Cardiac muscle cell (in vitro differentiated cells and primary cell): ENCODE results near the gene BAZ1A. TPM values are rescaled to one million over a fixed set of nuclear protein-coding genes. Genes with fewer than 3 reads are reported as not detected.

Experiments used
- DNase-seq, 2 donors: peaks; one replicate each; pipeline versions ENCODE4 v3.0.0 to v3.0.0-alpha.2; 2010 to 2017; ENCODE audit warnings: low read depth in 1 of 2, low spot score in 1 of 2
- H3K27ac ChIP-seq: fragments of 200-600 bp; sonication (generic); 2 replicates; pipeline ENCODE4 v1.5.1; 2016
- H3K27me3 ChIP-seq: fragments of 200-600 bp; sonication (generic); 2 replicates; pipeline ENCODE4 v1.6.0; 2016; ENCODE audit warnings: control low read depth
- H3K36me3 ChIP-seq: fragments of 200-600 bp; sonication (generic); 2 replicates; pipeline ENCODE4 v1.5.1; 2016; ENCODE audit warnings: control low read depth
- H3K4me1 ChIP-seq: fragments of 200-600 bp; sonication (generic); 2 replicates; pipeline ENCODE4 v1.8.1; 2017; ENCODE audit warnings: low read depth, mild to moderate bottlenecking, mixed run types
- H3K4me3 ChIP-seq: fragments of 200-600 bp; sonication (generic); 2 replicates; pipeline ENCODE4 v1.5.1; 2016; ENCODE audit warnings: mild to moderate bottlenecking
- H3K9me3 ChIP-seq: fragments of 200-600 bp; sonication (generic); 2 replicates; pipeline ENCODE4 v1.5.1; 2017; ENCODE audit warnings: low read depth, mild to moderate bottlenecking, control low read depth
- polyA plus RNA-seq: library from polyadenylated mRNA; unstranded; fragments of >200 nt; fragmentation: Nextera tagmentation; extraction: Ambion mirVana; gene quantifications from 2 replicates; pipeline ENCODE4 v1.2.1, GENCODE V29; 2016
- total RNA-seq: library from RNA; depleted of rRNA; stranded (reverse); fragments of >200 nt; gene quantifications from 2 replicates; pipeline ENCODE4 v1.2.3, GENCODE V29; 2016
- TF ChIP-seq, protein P1 (sequence below): IDR thresholded peaks from 2 replicates; pipeline ENCODE4 v1.5.1; 2012; ENCODE audit warnings: low read depth, mild to moderate bottlenecking, low read length

BAZ1A gene
- total and polyA plus RNA-seq, 2 experiments from 2014 or later: 7.2 to 11.1 TPM

DNA sequence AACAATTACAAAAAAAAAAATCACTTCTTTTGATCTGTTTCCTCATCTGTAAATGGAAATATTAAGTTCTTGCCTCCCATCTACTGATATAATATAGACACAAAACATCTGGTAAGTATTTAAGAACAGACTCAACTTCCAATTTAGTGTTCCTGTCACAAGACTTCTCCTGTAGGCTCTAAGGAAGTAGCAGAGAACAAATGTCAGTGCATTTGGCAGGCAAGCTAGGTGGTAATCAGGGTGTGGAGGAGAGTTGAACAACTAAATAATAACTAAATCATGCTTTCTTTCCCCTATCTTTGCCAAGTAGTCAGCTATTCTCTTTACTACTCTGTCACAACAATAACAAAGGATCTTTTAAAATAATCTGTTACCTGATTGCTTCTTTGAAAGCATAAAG lies 22.1 kb downstream of the BAZ1A start:
- peak in 1 of 2 donors; percentile 43 for DNase-seq
- H3K27ac ChIP-seq: no peak overlapping the region
- H3K36me3 ChIP-seq: peaks cover 5% of the 10 kb centered on the region
- no peaks in the 10 kb centered on the region for H3K9me3 ChIP-seq
- H3K27me3 ChIP-seq: no peaks in the 10 kb centered on the region
- no peak overlapping the region for H3K4me3 ChIP-seq
- H3K4me1 ChIP-seq: no peaks in the 10 kb centered on the region
- TF ChIP-seq, protein P1, sequence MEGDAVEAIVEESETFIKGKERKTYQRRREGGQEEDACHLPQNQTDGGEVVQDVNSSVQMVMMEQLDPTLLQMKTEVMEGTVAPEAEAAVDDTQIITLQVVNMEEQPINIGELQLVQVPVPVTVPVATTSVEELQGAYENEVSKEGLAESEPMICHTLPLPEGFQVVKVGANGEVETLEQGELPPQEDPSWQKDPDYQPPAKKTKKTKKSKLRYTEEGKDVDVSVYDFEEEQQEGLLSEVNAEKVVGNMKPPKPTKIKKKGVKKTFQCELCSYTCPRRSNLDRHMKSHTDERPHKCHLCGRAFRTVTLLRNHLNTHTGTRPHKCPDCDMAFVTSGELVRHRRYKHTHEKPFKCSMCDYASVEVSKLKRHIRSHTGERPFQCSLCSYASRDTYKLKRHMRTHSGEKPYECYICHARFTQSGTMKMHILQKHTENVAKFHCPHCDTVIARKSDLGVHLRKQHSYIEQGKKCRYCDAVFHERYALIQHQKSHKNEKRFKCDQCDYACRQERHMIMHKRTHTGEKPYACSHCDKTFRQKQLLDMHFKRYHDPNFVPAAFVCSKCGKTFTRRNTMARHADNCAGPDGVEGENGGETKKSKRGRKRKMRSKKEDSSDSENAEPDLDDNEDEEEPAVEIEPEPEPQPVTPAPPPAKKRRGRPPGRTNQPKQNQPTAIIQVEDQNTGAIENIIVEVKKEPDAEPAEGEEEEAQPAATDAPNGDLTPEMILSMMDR: no peak

DNA sequence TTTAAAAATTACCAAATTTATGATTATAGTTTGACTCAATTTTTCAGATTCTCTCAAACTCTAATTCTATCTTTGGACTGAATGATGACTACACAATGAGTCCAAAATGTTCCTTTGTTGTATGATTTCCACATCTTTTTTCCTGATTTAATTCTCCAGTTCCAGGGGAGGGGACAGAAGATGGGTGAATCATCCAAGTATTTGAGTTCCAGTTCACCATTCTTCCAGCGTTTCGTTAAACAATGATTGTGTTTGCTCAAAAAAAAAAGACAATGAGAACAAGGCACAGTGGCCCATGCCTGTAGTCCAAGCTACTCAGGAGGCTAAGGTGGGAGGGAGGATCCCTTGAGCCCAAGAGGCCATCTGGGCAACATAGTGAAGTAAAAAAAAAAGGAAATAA lies 23.8 kb downstream of the BAZ1A start:
- Histone ChIP-seq H3K27me3 (no peaks in the 10 kb centered on the region), H3K4me1 (no peaks in the 10 kb centered on the region), H3K36me3 (peaks cover 5% of the 10 kb centered on the region), H3K4me3 (no peak overlapping the region), H3K9me3 (no peaks in the 10 kb centered on the region), H3K27ac (no peak overlapping the region)
- peak in 1 of 2 donors; percentile 79 for DNase-seq
- TF ChIP-seq, protein P1: no peak

DNA sequence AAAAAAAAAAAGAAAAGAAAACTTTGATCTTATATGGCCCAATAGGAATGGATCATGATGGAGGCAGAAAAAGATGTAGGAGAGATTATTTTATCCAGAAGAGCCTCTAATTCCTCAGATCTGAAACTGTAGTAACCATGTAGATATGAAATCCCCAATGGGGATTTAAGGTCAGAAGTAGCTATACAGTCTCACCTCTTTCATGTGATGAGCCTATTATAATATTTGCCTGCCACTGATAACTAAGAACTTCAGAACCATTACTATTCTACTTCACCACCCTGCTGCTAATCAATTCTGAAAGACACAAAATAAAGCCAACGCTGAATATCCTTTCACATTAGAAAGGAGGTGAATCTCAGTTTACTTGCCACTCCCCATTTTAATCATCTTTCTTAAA lies 29.3 kb downstream of the BAZ1A start:
- TF ChIP-seq, protein P1: no peak

DNA sequence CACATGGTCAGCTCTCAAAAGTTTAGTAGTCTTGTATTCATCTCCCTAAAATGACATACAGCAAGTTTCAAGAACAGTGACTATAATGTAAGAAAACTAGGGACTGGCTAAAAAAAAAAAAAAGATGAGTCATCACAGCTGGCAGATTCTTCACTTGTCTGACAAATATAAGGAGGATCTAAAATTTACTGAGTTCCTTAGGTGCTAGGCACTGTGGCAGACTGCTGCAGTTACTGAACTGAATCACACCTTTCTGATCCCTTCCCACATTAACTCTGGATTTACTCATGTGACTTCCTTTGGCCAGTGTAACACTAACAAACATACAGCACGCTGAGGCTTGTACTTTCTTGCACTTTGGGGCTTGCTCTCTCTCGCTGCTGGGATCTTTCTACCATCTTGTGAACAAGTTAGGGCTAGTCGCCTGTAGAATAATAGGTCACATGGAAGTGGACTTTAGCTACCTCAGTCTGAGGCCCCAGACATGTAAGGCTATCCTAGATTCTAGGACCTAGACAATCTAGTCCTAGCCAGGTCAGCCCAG lies 32.1 kb downstream of the BAZ1A start:
- no peak overlapping the region for H3K4me3 ChIP-seq
- no peaks in the 10 kb centered on the region for H3K36me3 ChIP-seq
- H3K4me1 ChIP-seq: no peaks in the 10 kb centered on the region
- no peaks in the 10 kb centered on the region for H3K27me3 ChIP-seq
- peak in 1 of 2 donors; percentile 64 for DNase-seq
- TF ChIP-seq, protein P1: no peak
- no peaks in the 10 kb centered on the region for H3K9me3 ChIP-seq
- no peak overlapping the region for H3K27ac ChIP-seq

More for the DNA sequence above, 29.3 kb downstream of the BAZ1A start:
- Histone ChIP-seq H3K4me3 (no peak overlapping the region), H3K36me3 (no peaks in the 10 kb centered on the region), H3K27me3 (no peaks in the 10 kb centered on the region), H3K9me3 (no peaks in the 10 kb centered on the region), H3K27ac (no peak overlapping the region), H3K4me1 (no peaks in the 10 kb centered on the region)
- no peak for DNase-seq

DNA sequence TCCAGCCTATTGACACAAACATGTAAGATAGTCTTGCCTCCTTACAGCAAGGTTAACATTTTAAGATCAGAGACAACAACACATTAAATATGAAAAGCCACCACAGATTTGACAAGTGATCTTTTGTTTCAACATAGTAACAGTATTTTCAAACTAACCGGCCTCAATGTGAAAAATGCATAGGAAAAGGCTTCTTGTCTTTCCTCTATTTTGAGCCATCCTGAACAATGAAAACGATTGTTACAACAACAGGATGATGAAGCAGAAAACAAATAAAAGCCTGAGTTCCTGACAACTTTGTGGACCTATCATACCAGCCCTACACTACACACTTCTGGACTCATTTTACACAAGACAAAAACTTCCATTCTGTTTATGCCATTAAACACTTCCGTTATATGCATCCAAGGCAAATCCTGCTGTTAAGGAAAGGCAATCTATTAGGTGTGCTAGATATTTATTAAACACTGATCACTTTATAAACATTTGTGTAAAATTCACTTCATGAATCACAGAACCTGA lies 37.3 kb downstream of the BAZ1A start:
- no peaks in the 10 kb centered on the region for H3K27me3 ChIP-seq
- no peak for DNase-seq
- no peaks in the 10 kb centered on the region for H3K9me3 ChIP-seq
- H3K27ac ChIP-seq: no peak overlapping the region
- TF ChIP-seq, protein P1: no peak
- no peaks in the 10 kb centered on the region for H3K36me3 ChIP-seq
- no peak overlapping the region for H3K4me3 ChIP-seq
- no peaks in the 10 kb centered on the region for H3K4me1 ChIP-seq
